HL-60/S4 treated with phorbol 12-myristate 13-acetate at 8.2 ng/mL for 4 days and 3 days (cell line): Measurements from ENCODE around the gene CXorf49B.
"Not testable (repeated sequence)": the region's sequence is repeated elsewhere in the genome, so short reads cannot be mapped to it uniquely, and the experiment has no call there.

Experiments
- in situ Hi-C: fragments of 300-500 bp; cut with MboI; formaldehyde crosslinking; loops from 2 replicates; pipeline ENCODE4 v1.15.0; 2022; ENCODE audit warnings: low sequenced_read_pairs

CXorf49B gene

GRCh38 chrX:71763049-71763448, at the start of gene CXorf49B:
Gene CXorf49B (plus strand): TSS chrX:71763349. CDS start chrX:71763424, 75 bp downstream.
- in situ Hi-C loops, result not testable (repeated sequence)

GRCh38 chrX:71714064-71714463, 49.1 kb upstream of the CXorf49B start:
- in situ Hi-C loops, result not testable (repeated sequence)

DNA sequence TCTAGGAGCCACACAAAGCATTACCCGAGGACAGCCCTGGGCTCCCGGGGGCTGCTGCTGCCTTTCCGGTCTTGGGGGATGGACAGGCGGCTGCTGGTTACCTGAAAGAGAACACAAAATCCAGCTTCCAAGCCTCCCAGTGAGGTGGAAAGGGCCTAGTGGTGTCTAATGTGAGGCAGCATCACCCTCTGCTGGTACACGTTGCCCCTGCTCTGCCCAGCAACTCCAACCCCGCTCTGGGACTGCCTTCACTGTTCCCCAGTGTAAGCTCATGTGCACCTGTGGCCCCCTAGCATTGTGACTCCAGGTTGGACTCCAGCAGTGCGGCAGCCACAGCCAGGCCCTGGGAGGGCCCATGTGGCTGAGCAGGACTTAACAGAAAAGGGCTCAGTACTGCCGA, 47.6 kb upstream of the CXorf49B start:
- in situ Hi-C loops, result not testable (repeated sequence)

- in situ Hi-C loops, result not testable (repeated sequence)
These were observed 46.8 kb upstream of the CXorf49B start for GRCh38 chrX:71716323-71716722.

DNA sequence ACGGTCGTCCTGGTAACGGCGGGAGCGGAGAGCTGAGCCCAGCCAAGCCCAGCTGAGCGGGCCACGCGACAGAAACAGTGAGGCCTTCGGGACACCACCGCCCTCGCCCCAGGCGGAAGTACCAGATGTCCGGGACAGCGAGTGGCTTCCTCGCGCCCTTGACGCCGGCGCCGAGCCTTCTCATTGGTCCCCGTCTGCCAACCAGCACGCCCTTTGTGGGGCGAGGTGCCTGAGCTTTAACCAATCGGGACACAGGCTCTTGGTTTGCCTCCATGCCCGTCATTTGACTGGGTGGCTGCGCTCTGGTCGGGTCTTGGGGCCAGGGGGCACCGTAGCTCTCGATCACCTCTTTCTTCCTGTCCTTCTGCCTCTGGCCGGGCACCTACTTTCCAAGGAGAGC, 45.0 kb upstream of the CXorf49B start, which contains the start of gene CXorf49:
CXorf49 (minus strand) TSS at position 101 of the 400 bp plus-strand sequence. CDS start 134 bp downstream, outside the sequence.
- in situ Hi-C loops, result not testable (repeated sequence)

GRCh38 chrX:71719195-71719594, 44.0 kb upstream of the CXorf49B start:
- in situ Hi-C loops, result not testable (repeated sequence)

DNA sequence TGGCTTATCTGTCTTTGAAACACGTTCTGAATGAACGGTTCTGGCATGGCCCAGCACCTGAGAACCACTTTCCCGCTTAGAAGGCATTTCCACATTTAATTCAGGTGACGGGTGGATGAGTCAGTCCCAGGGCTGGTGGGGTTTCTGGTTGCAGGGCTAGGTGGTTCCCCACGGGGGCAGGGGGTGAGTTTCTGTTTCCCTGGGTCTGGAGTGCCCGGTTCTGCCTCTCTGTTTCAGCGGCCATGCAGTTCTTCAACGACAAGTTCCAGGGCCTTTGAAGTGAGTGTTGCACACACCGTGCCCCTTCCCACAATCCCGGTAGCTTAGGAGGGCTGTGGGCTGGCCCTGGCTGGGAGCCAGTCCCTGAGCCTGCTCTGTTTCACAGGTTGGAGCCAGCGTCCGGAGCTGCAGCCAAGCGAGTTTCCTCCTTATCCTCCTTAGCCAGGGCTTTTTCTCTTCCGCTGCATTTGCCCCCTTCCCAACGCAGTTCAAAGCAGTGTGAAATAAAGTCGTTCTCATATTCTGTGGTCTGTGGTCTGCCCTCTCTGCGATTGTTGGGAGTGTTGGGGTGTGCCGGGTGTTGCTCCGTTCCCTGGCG, 42.8 kb upstream of the CXorf49B start:
- in situ Hi-C loops, result not testable (repeated sequence)

GRCh38 chrX:71760688-71761281, 2.4 kb upstream of the CXorf49B start:
- in situ Hi-C loops, result not testable (repeated sequence)

DNA sequence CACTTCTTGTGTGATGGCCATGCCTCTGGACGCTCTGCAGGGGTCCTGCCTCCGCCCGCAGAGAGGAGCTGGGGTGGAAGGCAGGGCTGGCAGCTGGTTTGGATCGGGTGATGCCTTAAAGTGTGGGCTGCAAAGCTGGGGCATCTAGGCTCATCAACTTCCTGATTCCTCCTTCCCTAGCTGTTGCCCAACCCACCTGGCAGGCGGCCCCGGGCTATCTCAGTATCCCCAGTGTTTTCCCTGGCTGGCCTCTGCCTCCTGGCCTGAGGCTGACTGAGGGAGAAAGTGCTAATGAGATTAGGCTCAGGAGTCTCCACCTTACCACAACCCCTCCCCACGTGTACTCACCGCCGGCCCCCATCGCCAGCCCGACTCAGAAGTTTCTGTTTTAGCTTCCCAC, 1.7 kb downstream of the CXorf49B start:
- in situ Hi-C loops, result not testable (repeated sequence)

DNA sequence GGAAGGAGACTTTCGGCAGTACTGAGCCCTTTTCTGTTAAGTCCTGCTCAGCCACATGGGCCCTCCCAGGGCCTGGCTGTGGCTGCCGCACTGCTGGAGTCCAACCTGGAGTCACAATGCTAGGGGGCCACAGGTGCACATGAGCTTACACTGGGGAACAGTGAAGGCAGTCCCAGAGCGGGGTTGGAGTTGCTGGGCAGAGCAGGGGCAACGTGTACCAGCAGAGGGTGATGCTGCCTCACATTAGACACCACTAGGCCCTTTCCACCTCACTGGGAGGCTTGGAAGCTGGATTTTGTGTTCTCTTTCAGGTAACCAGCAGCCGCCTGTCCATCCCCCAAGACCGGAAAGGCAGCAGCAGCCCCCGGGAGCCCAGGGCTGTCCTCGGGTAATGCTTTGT, 2.5 kb downstream of the CXorf49B start:
- in situ Hi-C loops, result not testable (repeated sequence)

GRCh38 chrX:71767134-71767533, 4.0 kb downstream of the CXorf49B start:
- in situ Hi-C loops, result not testable (repeated sequence)

GRCh38 chrX:71778322-71778721, 15.2 kb downstream of the CXorf49B start:
- in situ Hi-C loops, result not testable (repeated sequence)

DNA sequence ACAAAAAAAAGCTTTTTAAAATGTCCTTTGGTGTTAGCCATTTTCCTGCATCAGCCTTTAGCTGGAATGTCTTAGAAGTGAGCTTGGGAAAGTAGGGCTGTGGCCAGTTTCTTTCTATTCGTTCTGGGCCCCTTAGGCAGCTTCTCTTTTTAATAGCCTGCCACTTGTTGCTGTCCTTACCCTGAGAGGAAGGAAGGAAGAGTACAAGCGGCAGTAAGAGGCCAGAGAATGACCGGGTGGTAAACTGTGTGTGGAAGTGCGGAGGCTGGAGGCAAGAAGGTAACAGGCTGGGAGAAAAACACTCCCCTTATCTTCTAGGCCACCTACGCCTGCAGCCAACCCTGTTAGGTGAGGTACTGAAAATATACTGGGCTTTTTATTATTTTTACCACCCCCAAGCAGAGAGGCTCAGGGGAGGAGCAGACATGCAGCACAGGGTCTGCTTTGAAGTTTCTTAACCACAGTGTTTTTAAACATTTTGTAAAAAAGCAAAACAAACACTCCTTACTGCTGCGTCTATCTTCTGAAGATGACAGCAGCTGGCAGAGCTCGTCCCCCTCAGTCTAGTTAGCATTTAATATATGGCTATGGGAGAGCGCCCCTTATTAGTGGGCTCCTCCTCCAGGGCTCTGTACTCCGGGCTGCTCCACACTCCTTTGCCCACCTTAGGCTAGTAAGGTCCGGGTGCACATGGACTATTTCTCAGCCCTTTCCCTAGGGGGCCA, 19.2 kb downstream of the CXorf49B start:
- in situ Hi-C loops, result not testable (repeated sequence)

GRCh38 chrX:71782950-71783299, 19.8 kb downstream of the CXorf49B start:
- in situ Hi-C loops, result not testable (repeated sequence)

GRCh38 chrX:71783569-71784347, 20.6 kb downstream of the CXorf49B start:
- in situ Hi-C loops, result not testable (repeated sequence)

GRCh38 chrX:71784348-71784983, 21.3 kb downstream of the CXorf49B start:
- in situ Hi-C loops, result not testable (repeated sequence)

- in situ Hi-C loops, result not testable (repeated sequence)
These were observed 43.3 kb downstream of the CXorf49B start for GRCh38 chrX:71806450-71806849.

DNA sequence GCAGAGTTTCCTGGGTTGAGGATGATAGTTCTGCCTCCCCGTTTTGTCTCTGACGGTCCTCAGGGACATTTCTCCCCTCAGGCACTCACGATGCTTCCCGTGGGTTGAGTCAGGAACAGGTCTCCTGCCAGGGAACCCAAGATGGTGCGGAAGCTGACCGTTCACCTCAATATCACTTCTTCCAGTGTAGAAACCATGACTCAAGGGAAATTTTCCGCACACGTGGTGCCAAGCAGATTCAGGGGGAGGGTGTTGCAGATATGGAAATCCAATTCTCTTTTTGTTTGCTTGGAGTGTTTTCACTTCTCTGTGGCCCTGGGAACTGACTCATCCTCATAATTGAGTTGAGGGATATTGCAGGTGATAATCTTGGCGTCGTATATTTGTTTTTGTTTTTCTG, 46.7 kb downstream of the CXorf49B start:
- in situ Hi-C loops, result no loop called here

DNA sequence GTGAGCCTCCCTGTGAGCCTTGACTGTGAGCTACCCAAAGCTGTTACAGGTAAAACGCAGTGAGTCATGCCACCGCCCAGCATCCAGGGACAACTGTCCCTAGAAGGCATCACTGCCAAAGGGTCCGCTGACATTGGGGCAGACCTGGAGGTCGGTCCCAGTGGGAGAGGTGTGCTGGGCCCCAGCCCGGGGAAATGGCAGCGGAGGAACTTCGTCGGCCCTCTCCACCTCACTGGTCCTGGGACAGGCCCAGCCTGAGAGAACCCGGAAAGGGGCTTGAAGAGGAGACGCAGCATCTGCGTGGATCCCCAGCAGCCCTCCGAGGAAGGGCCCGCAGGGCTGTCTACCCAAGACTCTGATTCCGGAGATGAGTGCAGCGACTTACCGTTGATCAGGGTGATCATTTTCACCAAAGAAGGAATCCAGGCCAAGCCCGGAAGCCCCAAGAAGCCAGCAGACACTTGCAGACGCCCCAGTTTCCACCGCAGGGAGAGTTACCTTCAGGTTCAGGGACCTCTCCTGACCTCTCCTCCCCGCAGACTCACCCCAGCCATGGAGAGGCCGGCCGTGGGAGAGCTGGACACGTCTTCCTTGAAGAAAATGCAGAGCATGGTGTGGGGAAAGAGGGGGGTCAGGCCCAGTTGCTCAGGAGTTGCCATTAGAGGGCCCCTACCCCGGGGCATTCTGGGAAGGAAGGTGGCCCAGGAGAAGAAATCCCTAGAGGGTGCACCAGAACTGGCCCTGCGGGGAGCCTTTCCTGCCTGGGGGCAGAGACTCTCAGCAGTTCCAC, 51.2 kb downstream of the CXorf49B start:
- in situ Hi-C loops, result no loop called here
